ENCODE data around the gene RBM6.

DNA sequence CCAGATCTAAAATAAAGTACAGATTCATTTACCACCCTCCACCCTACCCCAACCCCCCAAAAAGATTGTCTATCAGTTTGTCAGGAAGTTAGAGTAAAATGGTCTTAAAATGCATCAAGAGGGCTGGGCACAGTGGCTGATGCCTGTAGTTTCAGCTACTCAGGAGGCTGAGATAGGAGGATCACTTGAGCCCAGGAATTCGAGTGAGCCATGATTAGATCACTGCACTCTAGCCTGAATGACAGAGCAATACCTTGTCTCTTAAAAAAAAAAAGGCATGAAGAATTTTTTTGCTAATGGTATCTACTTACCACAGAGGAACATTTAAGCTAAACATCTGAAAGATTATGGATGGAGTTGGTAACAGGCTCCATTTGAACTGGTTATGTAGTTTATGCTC, 71.0 kb downstream of the RBM6 start:
- TF ChIP-seq CTCF (IDR thresholded peaks at IDR 0.05) = no peak
- no peak for TF ChIP-seq POLR2A (IDR thresholded peaks at IDR 0.05)
- no peak for TF ChIP-seq POLR2AphosphoS5 (IDR thresholded peaks at IDR 0.05)
- TF ChIP-seq EP300 (IDR thresholded peaks at IDR 0.05) = no peak
